Measurements from ENCODE around the gene CIB1. TPM values are rescaled to one million over a fixed set of nuclear protein-coding genes. Genes with fewer than 3 reads are reported as not detected.
"Not testable (repeated sequence)": the region's sequence is repeated elsewhere in the genome, so short reads cannot be mapped to it uniquely, and the experiment has no call there.

CIB1 gene
- 23.1 TPM for polyA plus RNA-seq (ENCODE audit: insufficient read length)

DNA sequence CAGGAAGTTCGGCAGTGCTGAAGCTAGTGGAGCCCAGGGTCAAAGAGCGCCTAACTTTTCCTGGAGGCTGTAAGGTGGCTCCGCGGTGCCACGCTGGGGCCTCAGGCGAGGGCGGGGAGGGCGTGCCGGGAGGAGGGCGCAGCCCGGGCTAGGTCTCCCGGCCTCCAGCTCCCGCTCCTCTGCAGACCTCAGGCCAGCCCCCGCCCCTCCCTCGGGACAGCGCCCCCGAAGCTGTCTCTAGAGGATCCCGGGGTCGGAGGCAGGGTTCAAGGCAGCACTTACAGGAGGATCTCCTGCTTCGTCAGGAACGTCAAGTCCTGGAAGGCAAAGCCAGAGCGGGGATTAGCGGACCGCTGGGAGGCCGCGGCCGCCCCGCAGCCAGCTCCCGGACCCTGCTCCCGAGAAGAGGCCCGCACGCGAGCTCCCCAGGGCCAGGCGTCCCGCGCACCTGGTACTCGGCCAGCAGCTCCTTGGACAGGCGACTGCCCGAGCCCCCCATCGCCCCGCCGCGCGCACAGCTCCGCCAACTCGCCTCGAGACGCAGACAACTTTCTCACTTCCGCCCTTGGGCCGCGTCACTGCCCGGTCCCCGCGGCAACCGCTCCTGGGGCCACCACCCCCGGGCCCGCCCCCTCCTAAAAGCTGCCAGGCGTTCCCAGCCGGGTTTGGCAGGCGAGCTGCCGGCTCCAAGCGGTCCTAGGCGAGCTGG, at the start of gene CIB1:
TSS of gene CIB1 (minus strand) at position 555 of the 709 bp plus-strand sequence. CDS start at position 499, 56 bp downstream.
- DNase-seq = peak; percentile 97

- DNase-seq = not testable (repeated sequence)
Measured at GRCh38 chr15:90281637-90282036, 47.9 kb upstream of the CIB1 start.

GRCh38 chr15:90280743-90281142, 47.0 kb upstream of the CIB1 start:
- not testable (repeated sequence) for DNase-seq

- DNase-seq = not testable (repeated sequence)
Measured at GRCh38 chr15:90278467-90278866, 44.7 kb upstream of the CIB1 start.

DNA sequence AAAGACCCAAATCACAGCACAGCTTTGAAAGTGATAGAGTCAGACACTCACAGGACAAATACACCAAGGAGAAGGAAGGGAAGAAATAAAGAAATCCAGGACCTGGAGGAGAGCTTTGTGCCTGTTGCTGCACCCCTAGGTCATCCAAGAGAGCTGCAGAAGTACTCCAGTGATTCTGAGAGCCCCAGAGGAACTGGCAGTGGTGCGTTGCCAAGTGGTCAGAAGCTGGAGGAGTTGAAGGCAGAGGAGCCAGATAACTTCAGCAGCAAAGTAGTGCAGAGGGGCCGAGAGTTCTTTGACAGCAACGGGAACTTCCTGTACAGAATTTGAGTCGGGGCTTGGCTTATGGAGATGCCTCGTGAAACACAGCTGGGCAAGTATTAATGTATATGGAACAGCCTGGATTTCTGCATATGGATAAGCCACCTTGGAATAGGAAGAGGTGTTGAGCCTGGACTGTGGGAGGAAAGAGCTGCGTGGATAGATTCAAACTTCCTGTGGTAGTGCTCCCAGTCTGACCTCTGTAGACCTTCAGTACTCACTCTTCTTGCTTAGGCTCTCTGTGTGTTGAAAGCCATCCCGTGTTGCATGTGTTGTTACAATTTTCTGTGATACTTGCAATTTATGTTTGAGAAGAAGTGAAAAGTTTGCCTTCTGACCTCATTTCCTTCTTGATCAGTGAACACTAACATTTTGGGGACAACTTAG, 37.9 kb upstream of the CIB1 start:
- no peak for DNase-seq

- DNase-seq = no peak
Measured at GRCh38 chr15:90270502-90271150, 36.9 kb upstream of the CIB1 start.

- DNase-seq = no peak
Measured at GRCh38 chr15:90268415-90268814, 34.7 kb upstream of the CIB1 start.

DNA sequence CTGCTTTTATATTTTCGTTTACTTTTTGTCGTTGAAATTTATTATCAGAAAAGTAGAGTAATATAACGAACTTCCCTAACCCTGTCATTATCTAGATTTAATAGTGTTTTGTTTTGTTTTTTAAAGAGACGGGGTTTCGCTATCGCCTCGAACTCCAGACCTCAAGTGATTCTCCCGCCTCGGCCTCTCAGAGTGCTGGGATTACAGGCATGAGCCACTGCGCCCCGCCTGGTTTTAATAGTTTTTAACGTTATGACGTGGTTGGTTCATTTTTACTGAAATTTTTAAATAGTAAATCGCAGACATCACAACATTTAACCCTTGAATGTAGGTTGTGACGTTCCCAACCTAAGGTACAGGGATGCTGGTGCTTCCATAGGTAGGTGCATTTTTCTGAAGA, 32.7 kb upstream of the CIB1 start:
- no peak for DNase-seq

- DNase-seq = no peak
Measured at GRCh38 chr15:90266061-90266431, 32.3 kb upstream of the CIB1 start.

DNA sequence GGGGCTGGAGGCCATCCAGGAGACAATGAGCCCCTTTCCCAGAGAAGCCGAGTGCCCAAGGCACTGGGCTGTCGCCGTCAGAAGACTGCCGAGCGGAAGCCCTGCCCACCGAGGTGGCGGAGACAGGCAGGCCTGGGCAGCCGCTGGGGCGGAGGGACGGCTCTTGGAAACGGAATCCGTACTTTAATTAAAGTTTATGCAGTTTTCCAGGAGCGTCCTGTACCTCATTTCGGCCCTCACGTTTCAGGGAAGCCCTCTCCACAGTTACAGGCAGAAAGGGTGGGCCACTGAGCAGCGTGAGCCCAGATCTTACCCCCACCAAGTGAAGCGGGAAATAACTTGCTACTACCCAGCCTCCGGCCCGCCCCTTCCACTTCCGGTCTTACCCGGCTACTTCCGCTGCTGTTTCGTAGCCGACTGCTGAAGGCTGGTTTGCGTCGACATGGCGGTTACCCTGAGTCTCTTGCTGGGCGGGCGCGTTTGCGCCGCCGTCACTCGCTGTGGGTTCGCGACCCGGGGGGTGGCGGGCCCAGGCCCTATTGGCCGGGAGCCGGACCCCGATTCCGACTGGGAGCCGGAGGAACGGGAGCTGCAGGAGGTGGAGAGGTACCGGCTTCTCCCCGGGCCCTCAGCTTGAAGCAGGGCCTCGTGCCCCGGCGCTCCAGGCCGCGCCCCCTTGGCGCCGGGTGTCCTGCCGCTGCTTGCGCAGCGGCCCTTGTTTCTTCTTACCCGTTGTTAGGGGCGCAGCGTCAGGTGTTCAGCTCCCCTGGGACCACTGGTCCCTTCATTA, 31.7 kb upstream of the CIB1 start, which contains the start of gene NGRN:
TSS of gene NGRN (plus strand) at position 402 of the 790 bp plus-strand sequence. CDS start at position 443, 41 bp downstream.
- peak; percentile 93 for DNase-seq

DNA sequence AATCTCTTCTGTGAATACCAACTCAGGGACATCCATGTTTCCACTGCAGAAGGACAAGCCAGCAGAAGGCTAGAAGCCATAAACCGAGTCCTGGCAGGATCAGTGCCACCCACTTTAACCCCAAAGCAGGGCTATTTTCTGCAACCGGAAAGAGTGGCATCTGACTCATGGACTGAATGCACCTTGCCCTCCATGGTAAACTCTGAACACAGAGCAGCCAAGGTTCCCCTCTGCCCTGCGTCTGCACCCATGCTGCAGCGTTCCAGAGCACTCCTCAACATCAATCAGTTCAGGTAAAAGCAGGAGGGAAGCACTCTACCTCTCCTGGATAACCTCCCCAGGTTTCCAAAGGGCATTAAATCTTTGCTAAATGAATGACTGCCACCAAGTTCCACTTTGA, 30.9 kb upstream of the CIB1 start:
- no peak for DNase-seq

DNA sequence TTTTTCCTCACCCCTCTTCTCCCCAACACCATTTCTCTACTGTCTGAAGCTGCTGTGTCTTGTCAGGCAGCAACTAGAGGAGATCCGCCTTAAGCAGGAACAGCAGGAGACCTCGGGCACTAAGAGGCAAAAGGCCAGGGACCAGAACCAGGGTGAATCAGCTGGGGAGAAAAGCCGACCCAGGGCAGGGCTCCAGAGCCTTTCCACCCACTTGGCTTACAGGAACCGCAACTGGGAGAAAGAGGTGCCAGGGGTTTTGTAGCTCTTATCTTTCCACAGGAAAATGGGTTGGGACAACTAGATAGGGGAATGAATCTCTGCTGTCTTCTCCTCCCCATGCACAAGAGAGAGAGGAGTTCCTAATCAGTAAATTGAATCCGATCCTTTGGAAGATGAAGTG, 28.7 kb upstream of the CIB1 start:
- DNase-seq = no peak

GRCh38 chr15:90261811-90262210, 28.1 kb upstream of the CIB1 start:
- DNase-seq = no peak

GRCh38 chr15:90260731-90261130, 27.0 kb upstream of the CIB1 start:
- not testable (repeated sequence) for DNase-seq

DNA sequence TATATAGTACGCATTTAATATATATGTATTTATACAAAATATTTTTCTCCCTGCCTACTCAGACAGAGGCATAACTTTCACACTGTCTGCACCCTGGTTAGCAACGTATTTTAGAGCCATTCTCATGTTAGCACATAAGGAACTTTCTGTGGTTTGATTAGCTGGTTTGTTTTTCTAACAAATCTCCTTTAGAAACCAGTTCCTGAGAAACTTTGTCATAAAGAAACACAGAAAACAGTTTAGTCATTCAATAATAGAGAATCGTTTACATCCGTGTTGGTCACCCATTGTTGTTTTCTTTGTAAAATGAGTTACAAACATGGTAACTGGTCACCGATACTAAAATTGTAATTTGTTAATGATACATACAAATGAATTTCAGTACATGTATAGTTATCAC, 25.8 kb upstream of the CIB1 start:
- DNase-seq = no peak

GRCh38 chr15:90257776-90258175, 24.0 kb upstream of the CIB1 start:
- no peak for DNase-seq

GRCh38 chr15:90249203-90249863, 15.6 kb upstream of the CIB1 start, which contains the start of gene TTLL13:
TTLL13 (plus strand) TSS chr15:90249556; CDS start chr15:90250631, 1,075 bp downstream.
- DNase-seq = peak; percentile 84

GRCh38 chr15:90248789-90249202, 15.1 kb upstream of the CIB1 start:
- no peak for DNase-seq

GRCh38 chr15:90243943-90244639, 10.3 kb upstream of the CIB1 start:
- no peak for DNase-seq

GRCh38 chr15:90241343-90242192, 7.8 kb upstream of the CIB1 start:
- DNase-seq = no peak
